OCI-LY1 (cell line): ENCODE data around the gene METTL9.

Experiments used
- H2AFZ ChIP-seq: fragments of 200-600 bp; sonication (generic), shearing (Covaris generic); 2 replicates; pipeline ENCODE4 v1.6.0; 2014; ENCODE audit warnings: antibody characterized with exemption, mild to moderate bottlenecking, low read length
- H3F3A ChIP-seq: fragments of 200-600 bp; sonication (generic), shearing (Covaris generic); 2 replicates; pipeline ENCODE4 v1.6.0; 2014; ENCODE audit warnings: mild to moderate bottlenecking, antibody characterized with exemption, low read length, moderate library complexity; ENCODE audit not compliant: insufficient read depth
- H3K27ac ChIP-seq: fragments of 200-600 bp; sonication (generic); 2 replicates; pipeline ENCODE4 v1.5.1; 2014; ENCODE audit warnings: low read length, mixed run types, mild to moderate bottlenecking, low read depth; ENCODE audit not compliant: poor library complexity, severe bottlenecking
- H3K27me3 ChIP-seq: fragments of 200-600 bp; sonication (generic); 2 replicates; pipeline ENCODE4 v1.6.0; 2014; ENCODE audit warnings: antibody characterized with exemption, mild to moderate bottlenecking, low read length, moderate library complexity; ENCODE audit not compliant: insufficient read depth
- H3K36me3 ChIP-seq: fragments of 200-600 bp; sonication (generic); 2 replicates; pipeline ENCODE4 v1.6.1; 2014; ENCODE audit warnings: mild to moderate bottlenecking, antibody characterized with exemption, low read length, moderate library complexity, mixed read lengths; ENCODE audit not compliant: insufficient read depth
- H3K4me1 ChIP-seq: fragments of 200-600 bp; sonication (generic); 2 replicates; pipeline ENCODE4 v1.5.1; 2014; ENCODE audit warnings: mild to moderate bottlenecking, low read length, moderate library complexity; ENCODE audit not compliant: insufficient read depth, severe bottlenecking
- H3K4me2 ChIP-seq: fragments of 200-600 bp; sonication (generic), shearing (Covaris generic); 2 replicates; pipeline ENCODE4 v1.6.1; 2014; ENCODE audit warnings: low read length
- H3K4me3 ChIP-seq: fragments of 200-600 bp; sonication (generic); 2 replicates; pipeline ENCODE4 v1.5.1; 2014; ENCODE audit warnings: low read length, low read depth, mild to moderate bottlenecking, mixed read lengths; ENCODE audit not compliant: poor library complexity, severe bottlenecking
- H3K79me2 ChIP-seq: fragments of 200-600 bp; shearing (Covaris generic); 2 replicates; pipeline ENCODE4 v1.6.1; 2016; ENCODE audit warnings: mixed run types, low read length, mixed read lengths; ENCODE audit not compliant: insufficient read depth
- H3K9ac ChIP-seq: fragments of 200-600 bp; sonication (generic), shearing (Covaris generic); 2 replicates; pipeline ENCODE4 v1.6.1; 2014; ENCODE audit warnings: mild to moderate bottlenecking, low read length, mixed read lengths
- H3K9me2 ChIP-seq: fragments of 200-600 bp; sonication (generic), shearing (Covaris generic); 2 replicates; pipeline ENCODE4 v1.6.1; 2014; ENCODE audit warnings: low read depth, mild to moderate bottlenecking, low read length, mixed read lengths
- H3K9me3 ChIP-seq: fragments of 200-600 bp; shearing (Covaris generic); 2 replicates; pipeline ENCODE4 v1.6.1; 2014; ENCODE audit warnings: low read length, mixed read lengths
- H4K20me1 ChIP-seq: fragments of 200-600 bp; sonication (generic), shearing (Covaris generic); 2 replicates; pipeline ENCODE4 v1.6.0; 2016; ENCODE audit warnings: mild to moderate bottlenecking, low read length; ENCODE audit not compliant: insufficient read depth
- CTCF ChIP-seq: fragments of 200-600 bp; sonication (generic), shearing (Covaris generic); IDR thresholded peaks from 2 replicates; pipeline ENCODE4 v1.5.1; 2017; ENCODE audit warnings: mild to moderate bottlenecking, antibody characterized with exemption, low read length, moderate library complexity, mixed read lengths
- EZH2 ChIP-seq: fragments of 200-600 bp; sonication (generic), shearing (Covaris generic); IDR thresholded peaks from 2 replicates; pipeline ENCODE4 v1.8.0; 2017; ENCODE audit warnings: borderline replicate concordance, mixed run types, mild to moderate bottlenecking, antibody characterized with exemption, low read length, moderate library complexity, mixed read lengths

The METTL9 gene

GRCh38 chr16:21610006-21610544, 10.7 kb downstream of the METTL9 start:
- H4K20me1 ChIP-seq = no peaks in the 10 kb centered on the region
- no peak overlapping the region for H3K4me3 ChIP-seq
- H3K9me2 ChIP-seq = no peaks in the 10 kb centered on the region
- peaks cover 87% of the 10 kb centered on the region for H3K79me2 ChIP-seq
- peak overlapping the region; percentile 39; the same call in 1 of the 2 replicates for H3K4me2 ChIP-seq
- H3K27ac ChIP-seq = peak overlapping the region; percentile 51
- no peaks in the 10 kb centered on the region for H3F3A ChIP-seq
- H3K27me3 ChIP-seq = no peaks in the 10 kb centered on the region
- H3K4me1 ChIP-seq = peaks cover 56% of the 10 kb centered on the region
- H3K9me3 ChIP-seq = no peaks in the 10 kb centered on the region
- H3K36me3 ChIP-seq = peaks cover 18% of the 10 kb centered on the region; the same call in 1 of the 2 replicates
- TF ChIP-seq EZH2 = no peak
- no peak for TF ChIP-seq CTCF
- no peak overlapping the region; the same call in 1 of the 2 replicates for H3K9ac ChIP-seq
- H2AFZ ChIP-seq = no peak overlapping the region

GRCh38 chr16:21610766-21611165, 11.4 kb downstream of the METTL9 start:
- no peaks in the 10 kb centered on the region for H3K27me3 ChIP-seq
- H3K79me2 ChIP-seq = peaks cover 80% of the 10 kb centered on the region
- H3F3A ChIP-seq = no peaks in the 10 kb centered on the region
- H3K4me1 ChIP-seq = peaks cover 62% of the 10 kb centered on the region
- H3K9me2 ChIP-seq = no peaks in the 10 kb centered on the region
- no peak for TF ChIP-seq EZH2
- no peak for TF ChIP-seq CTCF
- no peaks in the 10 kb centered on the region for H3K9me3 ChIP-seq
- no peaks in the 10 kb centered on the region for H4K20me1 ChIP-seq
- peaks cover 25% of the 10 kb centered on the region; the same call in 1 of the 2 replicates for H3K36me3 ChIP-seq
- peak overlapping the region; percentile 39; the same call in 1 of the 2 replicates for H3K4me2 ChIP-seq
- no peak overlapping the region for H3K9ac ChIP-seq
- no peak overlapping the region for H2AFZ ChIP-seq
- peak overlapping the region; percentile 51 for H3K27ac ChIP-seq
- no peak overlapping the region for H3K4me3 ChIP-seq

GRCh38 chr16:21611198-21611555, 11.8 kb downstream of the METTL9 start:
- Histone ChIP-seq H3K27ac (peak overlapping the region; percentile 51), H3K4me1 (peaks cover 65% of the 10 kb centered on the region), H3F3A (no peaks in the 10 kb centered on the region), H2AFZ (no peak overlapping the region), H3K79me2 (peaks cover 76% of the 10 kb centered on the region), H3K4me3 (no peak overlapping the region), H3K9ac (no peak overlapping the region; the same call in 1 of the 2 replicates), H3K27me3 (no peaks in the 10 kb centered on the region), H4K20me1 (no peaks in the 10 kb centered on the region), H3K9me3 (no peaks in the 10 kb centered on the region), H3K9me2 (no peaks in the 10 kb centered on the region), H3K4me2 (peak overlapping the region; percentile 22; the same call in 1 of the 2 replicates), H3K36me3 (peaks cover 27% of the 10 kb centered on the region; the same call in 1 of the 2 replicates)
- TF ChIP-seq EZH2 (no peak), CTCF (no peak)
